ENCODE data around the gene IVD.
A peak's percentile ranks its signal among the peaks of the same experiment; 100 is the strongest.

Gene IVD

DNA sequence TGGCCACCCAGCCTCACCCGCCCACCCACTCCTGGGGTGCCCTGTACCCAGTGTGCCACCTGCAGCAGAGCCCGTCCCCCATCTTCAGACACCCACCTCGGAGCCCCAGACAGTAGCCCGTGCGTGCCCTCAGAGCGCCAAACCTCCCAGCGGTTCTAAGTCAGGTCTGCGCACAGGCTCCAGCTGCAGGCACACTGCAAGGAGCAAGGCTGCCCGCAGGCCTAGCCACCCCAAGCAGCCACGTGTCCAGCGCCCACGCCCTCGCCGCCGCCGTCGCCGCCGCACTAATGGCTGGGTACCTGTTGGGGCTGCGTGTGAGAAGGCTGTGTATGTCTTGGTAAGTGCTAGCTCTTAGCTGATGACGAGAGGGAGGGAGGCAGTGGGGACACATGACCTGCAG lies 56.4 kb downstream of the IVD start:
- DNase-seq, result no peak

DNA sequence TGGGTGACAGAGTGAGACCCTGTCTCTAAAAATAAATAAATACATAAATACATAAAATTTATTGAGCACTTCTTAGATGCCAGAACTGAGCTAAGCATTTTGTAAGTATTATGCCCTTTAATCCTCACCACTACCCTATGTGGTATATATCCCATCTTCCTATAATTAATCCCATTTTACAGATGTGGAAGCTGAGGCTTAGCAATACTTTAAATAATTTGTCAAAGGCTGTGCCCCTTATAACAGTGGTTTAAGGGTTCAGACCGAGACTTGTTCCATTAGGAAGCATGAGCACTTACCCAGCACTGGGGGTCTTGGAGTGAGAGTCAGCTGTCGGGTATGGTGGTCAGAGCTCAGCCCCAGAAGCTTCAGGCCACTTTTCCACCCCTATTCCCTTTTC lies 57.7 kb downstream of the IVD start:
- DNase-seq, result no peak

DNA sequence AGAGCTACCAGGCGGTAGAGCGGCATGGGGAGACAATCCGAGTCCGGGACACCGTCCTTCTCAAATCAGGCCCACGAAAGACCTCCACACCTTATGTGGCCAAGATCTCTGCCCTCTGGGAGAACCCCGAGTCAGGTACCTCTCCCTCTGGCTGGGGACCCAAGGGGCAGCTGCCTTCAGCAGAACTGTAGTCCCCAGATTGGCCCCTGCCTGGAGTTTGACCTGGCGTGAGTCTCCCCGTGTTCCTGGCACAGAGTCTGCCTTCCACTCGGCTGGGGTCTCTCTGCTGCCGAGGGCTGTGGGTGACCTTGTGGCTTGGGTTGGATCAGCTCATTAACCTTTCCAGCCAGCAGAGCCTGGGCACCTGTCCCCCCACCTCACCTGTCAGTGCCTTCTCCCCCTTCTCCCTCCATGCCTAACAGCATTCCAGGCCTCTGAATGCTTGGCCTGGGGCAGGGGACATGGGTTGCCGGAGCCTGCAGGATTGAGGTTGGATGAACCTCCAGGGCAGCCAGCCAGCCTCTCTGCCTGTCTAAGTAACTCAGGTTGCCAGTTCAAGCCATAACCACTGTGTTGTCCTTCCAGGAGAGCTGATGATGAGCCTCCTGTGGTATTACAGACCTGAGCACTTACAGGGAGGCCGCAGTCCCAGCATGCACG lies 58.4 kb downstream of the IVD start:
- DNase-seq, result no peak

DNA sequence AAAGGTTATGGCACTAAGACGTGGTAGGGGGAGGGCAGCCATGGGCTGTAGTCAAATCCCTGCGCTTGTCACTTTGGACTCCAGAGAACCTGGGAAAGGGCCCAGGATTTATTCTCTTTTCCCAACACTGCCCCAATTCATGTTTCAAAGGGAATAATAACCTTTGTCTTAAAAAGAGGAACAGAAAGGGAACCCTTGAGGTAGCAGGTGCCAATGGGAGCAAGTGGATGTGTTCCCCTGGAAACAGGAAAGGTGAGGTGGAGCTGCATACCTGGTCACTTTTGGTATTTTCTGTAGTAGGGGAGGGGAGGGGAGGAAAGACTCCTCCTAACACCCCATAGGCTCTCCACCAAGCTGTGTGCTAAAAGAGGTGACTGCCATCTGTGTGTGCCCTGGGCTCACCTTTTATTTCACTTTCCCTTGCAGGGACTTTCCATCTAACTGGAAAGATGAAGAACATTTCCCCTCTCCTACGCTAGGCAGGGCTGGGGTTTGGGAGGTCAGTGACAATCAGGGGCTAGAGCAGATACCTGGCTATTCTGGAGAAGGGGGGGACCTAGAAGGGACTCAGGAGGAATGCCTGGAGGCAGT lies 59.1 kb downstream of the IVD start:
- DNase-seq, result no peak

DNA sequence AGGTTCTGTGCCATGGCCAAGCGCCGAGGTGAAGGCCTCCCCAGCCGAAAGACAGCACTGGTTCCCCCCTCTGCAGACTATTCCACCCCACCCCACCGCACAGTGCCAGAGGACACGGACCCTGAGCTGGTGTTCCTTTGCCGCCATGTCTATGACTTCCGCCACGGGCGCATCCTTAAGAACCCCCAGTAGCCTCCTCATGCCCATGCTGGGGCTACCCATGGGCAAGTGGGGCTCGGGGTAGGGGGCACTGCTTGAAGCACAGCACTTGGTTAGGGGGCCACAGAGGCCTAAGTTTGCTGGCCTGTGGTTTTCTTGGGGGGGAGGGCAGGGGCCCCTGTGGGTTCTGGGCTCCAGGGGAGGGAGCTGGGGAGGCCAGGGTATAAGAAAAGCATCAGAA lies 60.3 kb downstream of the IVD start:
- no peak for DNase-seq

DNA sequence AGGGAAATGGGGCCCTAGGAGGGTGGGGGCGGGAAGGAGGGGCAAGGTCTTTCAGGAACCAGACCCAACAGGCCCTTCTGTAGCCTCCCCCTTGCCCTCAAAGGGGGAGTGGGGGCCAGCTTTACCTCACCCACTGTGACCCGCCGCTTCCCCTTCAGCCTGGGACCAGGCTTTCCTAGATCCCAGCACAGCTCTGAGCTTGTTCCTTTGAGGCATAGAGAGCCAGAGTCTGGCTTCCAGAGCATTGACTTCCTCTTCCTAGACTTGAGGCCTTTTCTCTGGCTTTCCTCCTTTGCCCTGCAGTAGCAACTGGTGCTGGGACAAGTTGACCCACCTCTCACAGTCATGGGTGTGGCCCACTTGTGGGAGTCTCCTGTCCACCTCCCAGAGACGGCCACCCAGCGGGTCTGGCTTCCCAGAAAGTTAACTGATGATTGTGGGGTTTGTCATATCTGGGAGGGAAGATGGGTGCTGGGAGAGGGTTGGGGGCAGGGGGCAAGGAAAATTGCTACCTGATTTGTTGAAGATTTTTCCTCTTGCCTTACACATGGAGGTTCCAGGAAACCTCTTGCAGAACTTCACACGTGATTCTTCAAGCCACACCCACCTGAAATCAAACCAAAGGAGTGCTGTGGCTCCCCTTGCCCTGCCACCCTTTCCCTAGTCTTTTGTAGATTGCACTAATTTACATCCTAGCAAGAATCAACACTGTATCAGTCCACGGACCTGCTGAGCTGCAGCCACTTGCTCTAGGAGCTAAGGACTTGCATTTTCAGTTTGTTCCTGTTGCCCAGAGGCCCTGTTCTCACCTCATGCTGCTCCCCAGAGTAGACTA lies 61.0 kb downstream of the IVD start:
- no peak for DNase-seq

DNA sequence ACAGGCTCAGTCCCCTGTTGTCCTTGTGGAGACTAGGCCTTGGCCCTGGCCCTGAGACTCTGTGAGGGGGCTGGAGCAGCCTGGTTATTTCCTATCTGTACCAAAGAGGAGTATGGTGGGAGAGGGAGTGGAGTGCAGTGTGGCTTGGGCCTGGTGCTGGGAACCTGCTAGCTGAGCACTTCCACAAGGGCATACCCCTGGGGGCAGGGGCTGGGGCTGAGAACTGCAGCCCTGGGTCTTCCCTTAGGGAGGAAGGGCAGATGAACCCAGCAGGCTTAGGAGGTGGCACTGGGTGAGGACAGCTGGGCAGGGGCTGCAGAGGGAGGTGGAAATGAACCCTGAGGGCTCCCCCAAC lies 61.6 kb downstream of the IVD start:
- DNase-seq, result no peak

DNA sequence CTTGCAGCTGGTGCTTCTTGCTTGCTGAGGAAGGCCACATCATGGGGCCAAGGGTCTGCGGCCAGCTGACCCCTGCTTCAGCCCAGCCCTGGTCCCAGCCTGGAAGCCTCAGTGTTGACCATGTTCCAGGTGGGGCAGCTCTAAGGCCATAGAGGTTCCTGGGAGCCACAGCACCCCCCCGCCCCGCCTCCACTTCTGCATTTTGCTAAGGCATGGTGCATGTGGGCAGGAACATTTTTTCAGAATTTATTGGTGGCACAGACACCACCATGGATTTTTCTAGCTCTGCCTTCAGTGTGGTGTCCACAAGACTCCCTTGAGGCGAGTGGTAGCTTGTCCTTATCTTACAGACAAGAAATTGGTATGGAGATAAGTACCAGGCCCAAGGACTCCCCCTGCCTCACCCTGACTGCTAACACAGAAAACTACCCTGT lies 63.3 kb downstream of the IVD start:
- DNase-seq, result no peak

DNA sequence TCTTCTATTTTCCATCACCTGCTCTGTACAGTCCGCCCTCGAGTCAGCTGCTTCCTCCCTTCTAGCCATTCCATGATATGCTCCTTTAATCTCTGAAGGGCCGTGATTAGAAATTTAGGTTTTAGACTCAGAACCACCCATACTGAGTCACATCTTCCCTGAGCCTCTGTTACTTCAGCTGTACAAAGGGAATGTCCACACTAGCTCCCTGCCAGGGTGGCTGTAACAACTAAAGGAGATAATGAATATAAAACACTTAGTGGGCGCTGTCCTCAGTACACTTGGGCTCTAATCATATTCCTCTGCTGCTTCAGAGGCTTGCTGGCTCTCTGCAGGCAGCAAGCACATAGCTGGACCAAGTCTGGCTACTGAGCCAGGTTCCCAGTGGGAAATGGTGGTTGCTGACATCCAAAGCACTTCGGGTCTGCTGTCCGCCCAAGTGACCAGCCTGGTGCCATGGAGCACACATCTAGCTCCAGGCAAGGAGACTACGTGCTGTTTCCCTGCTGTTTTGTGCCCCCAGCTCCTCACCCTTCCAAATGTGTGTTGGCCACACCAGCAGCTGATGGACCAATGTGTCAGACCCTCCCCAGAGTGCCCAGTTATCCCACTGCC lies 64.3 kb downstream of the IVD start:
- no peak for DNase-seq

DNA sequence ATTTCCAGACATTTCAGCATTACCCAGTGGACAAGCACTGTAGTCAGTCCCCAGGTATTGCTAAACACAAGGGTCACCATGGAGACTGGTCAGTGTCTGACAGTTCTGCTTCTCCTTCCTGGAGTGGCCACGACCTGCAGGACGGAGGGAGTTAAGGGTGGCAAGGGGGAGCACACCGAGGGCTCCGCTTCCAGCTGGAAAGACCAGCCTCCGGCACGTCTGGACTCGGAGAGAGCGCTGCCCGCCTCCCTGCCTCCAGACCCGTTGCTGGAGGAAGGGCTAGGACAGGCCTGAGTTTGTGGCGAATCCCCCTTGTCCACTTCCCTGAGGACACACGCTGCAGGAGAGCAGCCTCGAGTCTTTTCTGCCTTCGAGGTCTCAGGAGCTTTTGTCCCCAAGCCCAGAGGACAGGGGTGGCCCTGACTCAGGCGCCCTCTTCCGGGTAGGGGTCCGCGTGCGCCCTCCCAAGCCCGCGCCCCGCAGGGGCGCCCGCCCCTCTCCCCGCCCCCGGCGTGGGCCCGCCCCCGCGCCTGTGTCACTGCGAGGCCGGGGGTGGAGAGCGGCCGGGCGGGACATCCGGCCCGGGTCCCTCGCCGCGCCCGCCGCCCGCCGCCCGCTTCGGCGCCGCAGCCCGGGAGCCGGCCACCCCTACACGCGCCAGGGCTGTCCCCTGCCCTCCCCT lies 65.0 kb downstream of the IVD start, which contains the start of gene CHST14:
TSS of gene CHST14 (plus strand) at position 562 of the 682 bp plus-strand sequence. CDS start 230 bp downstream, outside the sequence.
- peak; percentile 85 for DNase-seq

All from retina (tissue), 1 donor.